Nephron (organoid): ENCODE data around the gene UBE2H.
A peak's percentile ranks its signal among the peaks of the same experiment; 100 is the strongest.

Experiments
- H3K27ac Mint-ChIP-seq, 3 experiments: 2 replicates each; pipeline ENCODE4 v1.8.0; 2020; ENCODE audit warnings: mixed read lengths in 3 of 3, mild to moderate bottlenecking in 2 of 3, moderate library complexity in 1 of 3
- H3K27me3 Mint-ChIP-seq: 2 replicates; pipeline ENCODE4 v1.8.0; 2021; ENCODE audit warnings: low read depth, mild to moderate bottlenecking, moderate library complexity, mixed read lengths
- H3K36me3 Mint-ChIP-seq: 2 replicates; pipeline ENCODE4 v1.8.0; 2020; ENCODE audit warnings: low read depth, mixed read lengths
- H3K4me1 Mint-ChIP-seq: 2 replicates; pipeline ENCODE4 v1.8.0; 2020; ENCODE audit warnings: mixed read lengths
- H3K4me3 Mint-ChIP-seq, 3 experiments: 2 replicates each; pipeline ENCODE4 v1.8.0; 2020; ENCODE audit warnings: mild to moderate bottlenecking in 3 of 3, mixed read lengths in 3 of 3, moderate library complexity in 2 of 3
- H3K9me3 Mint-ChIP-seq: 2 replicates; pipeline ENCODE4 v1.8.0; 2020; ENCODE audit warnings: mixed read lengths
- CTCF ChIP-seq, 3 experiments: fragments of 200-600 bp; sonication (generic); IDR thresholded peaks; one replicate each; pipeline ENCODE4 v1.5.0; 2021; ENCODE audit warnings: antibody characterized with exemption in 3 of 3; ENCODE audit not compliant: unreplicated experiment in 3 of 3

UBE2H gene

GRCh38 chr7:129911790-129912189, 41.0 kb downstream of the UBE2H start:
- Mint-ChIP-seq H3K27me3 (no peaks in the 10 kb centered on the region), H3K9me3 (no peaks in the 10 kb centered on the region), H3K4me3 (no peak overlapping the region), H3K4me1 (peaks cover 58% of the 10 kb centered on the region), H3K36me3 (peaks cover 66% of the 10 kb centered on the region), H3K27ac (no peak overlapping the region)
- TF ChIP-seq CTCF (IDR thresholded peaks at IDR 0.05; ENCODE audit: unreplicated experiment in 3 of 3) = no peak

- peak overlapping the region in 2 of 3 experiments; percentile 1 to 13 for H3K27ac Mint-ChIP-seq
- H3K27me3 Mint-ChIP-seq = no peaks in the 10 kb centered on the region
- no peak overlapping the region for H3K4me3 Mint-ChIP-seq
- peaks cover 72% of the 10 kb centered on the region for H3K36me3 Mint-ChIP-seq
- H3K4me1 Mint-ChIP-seq = peaks cover 54% of the 10 kb centered on the region
- H3K9me3 Mint-ChIP-seq = no peaks in the 10 kb centered on the region
- no peak for TF ChIP-seq CTCF (IDR thresholded peaks at IDR 0.05; ENCODE audit: unreplicated experiment in 3 of 3)
Measured at GRCh38 chr7:129909669-129910068, 43.1 kb downstream of the UBE2H start.

GRCh38 chr7:129908181-129908580, 44.6 kb downstream of the UBE2H start:
- H3K9me3 Mint-ChIP-seq = no peaks in the 10 kb centered on the region
- H3K27ac Mint-ChIP-seq = peak overlapping the region in 2 of 3 experiments; percentile 14 to 38
- H3K4me1 Mint-ChIP-seq = peaks cover 53% of the 10 kb centered on the region
- H3K36me3 Mint-ChIP-seq = peaks cover 70% of the 10 kb centered on the region
- no peak for TF ChIP-seq CTCF (IDR thresholded peaks at IDR 0.05; ENCODE audit: unreplicated experiment in 3 of 3)
- H3K4me3 Mint-ChIP-seq = no peak overlapping the region
- no peaks in the 10 kb centered on the region for H3K27me3 Mint-ChIP-seq

GRCh38 chr7:129907122-129907736, 45.5 kb downstream of the UBE2H start:
- H3K9me3 Mint-ChIP-seq = no peaks in the 10 kb centered on the region
- no peaks in the 10 kb centered on the region for H3K27me3 Mint-ChIP-seq
- TF ChIP-seq CTCF (IDR thresholded peaks at IDR 0.05; ENCODE audit: unreplicated experiment in 3 of 3) = no peak
- peaks cover 53% of the 10 kb centered on the region for H3K4me1 Mint-ChIP-seq
- no peak overlapping the region for H3K4me3 Mint-ChIP-seq
- H3K36me3 Mint-ChIP-seq = peaks cover 70% of the 10 kb centered on the region
- H3K27ac Mint-ChIP-seq = peak overlapping the region in 2 of 3 experiments; percentile 16 to 28

- H3K4me3 Mint-ChIP-seq = no peak overlapping the region
- no peak for TF ChIP-seq CTCF (IDR thresholded peaks at IDR 0.05; ENCODE audit: unreplicated experiment in 3 of 3)
- peak overlapping the region in 2 of 3 experiments; percentile 16 to 28 for H3K27ac Mint-ChIP-seq
- peaks cover 53% of the 10 kb centered on the region for H3K4me1 Mint-ChIP-seq
- peaks cover 69% of the 10 kb centered on the region for H3K36me3 Mint-ChIP-seq
- no peaks in the 10 kb centered on the region for H3K27me3 Mint-ChIP-seq
- no peaks in the 10 kb centered on the region for H3K9me3 Mint-ChIP-seq
Measured at GRCh38 chr7:129906700-129907099, 46.1 kb downstream of the UBE2H start.

GRCh38 chr7:129903935-129904334, 48.8 kb downstream of the UBE2H start:
- no peaks in the 10 kb centered on the region for H3K9me3 Mint-ChIP-seq
- no peak for TF ChIP-seq CTCF (IDR thresholded peaks at IDR 0.05; ENCODE audit: unreplicated experiment in 3 of 3)
- peaks cover 50% of the 10 kb centered on the region for H3K4me1 Mint-ChIP-seq
- H3K27ac Mint-ChIP-seq = no peak overlapping the region
- H3K4me3 Mint-ChIP-seq = no peak overlapping the region
- peaks cover 50% of the 10 kb centered on the region for H3K36me3 Mint-ChIP-seq
- H3K27me3 Mint-ChIP-seq = no peaks in the 10 kb centered on the region
